Natural killer cell treated with Interleukin-12 subunit alpha and Interleukin-12 subunit beta and Interleukin-15 and Interleukin-18, amount 100 ng/mL, for 72 hours (primary cell): ENCODE measurements around the gene RPTOR. TPM values are rescaled to one million over a fixed set of nuclear protein-coding genes. Genes with fewer than 3 reads are reported as not detected.

Experiments used
- ATAC-seq, 2 donors: fragments of 150-1000 bp; cut with Tn5 transposase in 1 of 2; sonication (Bioruptor Pico), chemical (Tn5 transposase) in 1 of 2; 2 replicates each; pipeline ENCODE4 v1.10.0; 2021
- DNase-seq: peaks from one replicate; pipeline ENCODE4 v3.0.0; 2022; ENCODE audit warnings: low spot score
- H3K27ac Mint-ChIP-seq, 2 donors: 1 replicate in 1 of 2; 2 replicates in 1 of 2; pipeline ENCODE4 v1.8.0; 2022; ENCODE audit warnings: mixed read lengths in 2 of 2, mild to moderate bottlenecking in 1 of 2, moderate library complexity in 1 of 2
- H3K27me3 Mint-ChIP-seq, 2 donors: 1 replicate in 1 of 2; 2 replicates in 1 of 2; pipeline ENCODE4 v1.8.0; 2022; ENCODE audit warnings: mixed read lengths in 2 of 2
- H3K36me3 Mint-ChIP-seq: one replicate; pipeline ENCODE4 v1.8.0; 2022; ENCODE audit warnings: mixed read lengths
- H3K4me1 Mint-ChIP-seq, 2 donors: 1 replicate in 1 of 2; 2 replicates in 1 of 2; pipeline ENCODE4 v1.8.0; 2022; ENCODE audit warnings: low read depth in 2 of 2, mixed read lengths in 2 of 2, mild to moderate bottlenecking in 1 of 2
- H3K4me3 Mint-ChIP-seq: one replicate; pipeline ENCODE4 v1.8.0; 2022; ENCODE audit warnings: mixed read lengths
- H3K9me3 Mint-ChIP-seq: 2 replicates; pipeline ENCODE4 v1.8.0; 2022; ENCODE audit warnings: mixed read lengths
- total RNA-seq, 2 donors: library from RNA; stranded (reverse); gene quantifications; one replicate each; pipeline ENCODE4 v1.2.3, GENCODE V29; 2022

The RPTOR gene
- total RNA-seq, 2 donors from 2014 or later, result 44.1 to 92.4 TPM

DNA sequence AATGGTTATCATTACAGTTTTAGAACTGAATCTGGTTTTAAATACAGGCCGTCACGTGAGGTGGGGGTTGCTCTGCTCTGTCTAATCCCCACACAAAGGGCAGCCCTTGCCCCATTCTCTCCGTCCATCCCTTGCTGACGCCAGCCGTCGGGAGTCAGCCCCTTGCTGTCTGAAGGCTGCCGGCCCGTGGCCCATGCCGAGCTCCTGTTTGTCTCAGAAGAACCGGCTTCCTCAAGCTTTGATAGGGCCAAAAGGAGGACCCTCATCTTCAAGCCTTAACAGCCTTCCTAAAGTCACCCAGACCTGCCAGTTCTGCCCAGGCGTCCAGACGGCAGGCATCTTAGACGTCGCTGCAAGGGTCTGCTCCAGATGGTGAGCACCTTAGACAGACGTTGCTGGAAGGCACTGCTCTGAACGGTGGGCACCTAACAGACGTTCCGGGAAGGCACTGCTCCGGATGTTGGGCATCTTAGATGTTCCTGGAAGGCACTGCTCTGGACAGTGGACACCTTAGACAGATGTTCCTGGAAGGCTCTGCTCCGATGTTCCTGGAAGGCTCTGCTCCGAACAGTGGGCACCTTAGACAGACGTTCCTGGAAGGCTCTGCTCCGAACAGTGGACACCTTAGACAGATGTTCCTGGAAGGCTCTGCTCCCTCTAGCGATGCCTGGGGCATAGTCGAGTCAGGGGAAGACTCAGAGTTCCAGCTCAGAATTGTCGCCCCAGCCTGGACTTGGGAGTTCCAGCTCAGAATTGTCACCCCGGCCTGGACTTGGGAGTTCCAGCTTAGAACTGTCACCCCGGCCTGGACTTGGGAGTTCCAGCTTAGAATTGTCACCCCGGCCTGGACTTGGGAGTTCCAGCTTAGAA lies 411.9 kb downstream of the RPTOR start:
- H3K27ac Mint-ChIP-seq, result no peak overlapping the region
- H3K27me3 Mint-ChIP-seq, result no peaks in the 10 kb centered on the region
- no peaks in the 10 kb centered on the region for H3K36me3 Mint-ChIP-seq
- DNase-seq (peak; percentile 34), ATAC-seq (no peak)
- no peaks in the 10 kb centered on the region for H3K9me3 Mint-ChIP-seq
- no peaks in the 10 kb centered on the region for H3K4me1 Mint-ChIP-seq
- no peak overlapping the region for H3K4me3 Mint-ChIP-seq

- DNase-seq (no peak), ATAC-seq (no peak)
- Mint-ChIP-seq H3K4me3 (no peak overlapping the region), H3K27me3 (no peaks in the 10 kb centered on the region), H3K4me1 (no peaks in the 10 kb centered on the region), H3K27ac (no peak overlapping the region), H3K36me3 (no peaks in the 10 kb centered on the region), H3K9me3 (no peaks in the 10 kb centered on the region)
Observed at GRCh38 chr17:80957461-80957941, 412.9 kb downstream of the RPTOR start.

- Mint-ChIP-seq H3K27me3 (no peaks in the 10 kb centered on the region), H3K4me1 (no peaks in the 10 kb centered on the region), H3K4me3 (no peak overlapping the region), H3K27ac (no peak overlapping the region), H3K9me3 (no peaks in the 10 kb centered on the region), H3K36me3 (no peaks in the 10 kb centered on the region)
- ATAC-seq (no peak), DNase-seq (no peak)
Observed at GRCh38 chr17:80959330-80960036, 414.8 kb downstream of the RPTOR start.

DNA sequence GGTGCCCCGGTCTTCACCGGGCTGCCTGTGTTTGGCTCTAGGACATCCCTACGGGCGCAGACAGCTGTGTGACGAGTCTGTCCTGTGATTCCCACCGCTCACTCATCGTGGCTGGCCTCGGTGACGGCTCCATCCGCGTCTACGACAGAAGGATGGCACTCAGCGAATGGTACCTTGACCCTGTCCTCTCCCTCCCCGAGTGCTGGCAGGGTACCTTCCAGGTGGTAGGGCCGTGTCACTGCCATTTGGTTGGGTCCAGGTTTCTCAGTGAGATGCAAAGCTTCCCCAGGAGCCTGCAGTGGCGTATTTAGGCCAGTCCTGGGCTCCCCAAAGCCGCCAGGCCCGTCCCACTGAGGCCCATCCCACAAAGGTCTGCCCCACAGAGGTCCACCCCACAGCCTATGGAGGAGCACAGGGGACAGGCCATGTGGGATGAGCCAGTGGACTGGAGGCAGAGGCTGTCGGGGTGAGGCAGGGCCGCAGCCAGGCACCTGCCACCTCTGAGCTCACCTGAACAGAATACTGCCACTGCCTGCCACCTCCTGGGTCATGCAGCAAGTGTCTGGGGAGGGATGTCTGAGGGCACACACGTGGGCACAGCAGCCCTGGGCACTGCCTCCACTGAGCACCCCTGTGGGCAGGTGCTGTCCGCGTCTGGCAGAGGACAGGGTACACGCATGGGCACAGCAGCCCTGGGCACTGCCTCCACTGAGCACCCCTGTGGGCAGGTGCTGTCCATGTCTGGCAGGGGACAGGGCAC lies 415.6 kb downstream of the RPTOR start:
- no peaks in the 10 kb centered on the region for H3K9me3 Mint-ChIP-seq
- H3K36me3 Mint-ChIP-seq, result no peaks in the 10 kb centered on the region
- H3K27ac Mint-ChIP-seq, result no peak overlapping the region
- ATAC-seq (peak in 1 of 2 donors; percentile 11), DNase-seq (no peak)
- no peak overlapping the region for H3K4me3 Mint-ChIP-seq
- H3K27me3 Mint-ChIP-seq, result no peaks in the 10 kb centered on the region
- H3K4me1 Mint-ChIP-seq, result no peaks in the 10 kb centered on the region

DNA sequence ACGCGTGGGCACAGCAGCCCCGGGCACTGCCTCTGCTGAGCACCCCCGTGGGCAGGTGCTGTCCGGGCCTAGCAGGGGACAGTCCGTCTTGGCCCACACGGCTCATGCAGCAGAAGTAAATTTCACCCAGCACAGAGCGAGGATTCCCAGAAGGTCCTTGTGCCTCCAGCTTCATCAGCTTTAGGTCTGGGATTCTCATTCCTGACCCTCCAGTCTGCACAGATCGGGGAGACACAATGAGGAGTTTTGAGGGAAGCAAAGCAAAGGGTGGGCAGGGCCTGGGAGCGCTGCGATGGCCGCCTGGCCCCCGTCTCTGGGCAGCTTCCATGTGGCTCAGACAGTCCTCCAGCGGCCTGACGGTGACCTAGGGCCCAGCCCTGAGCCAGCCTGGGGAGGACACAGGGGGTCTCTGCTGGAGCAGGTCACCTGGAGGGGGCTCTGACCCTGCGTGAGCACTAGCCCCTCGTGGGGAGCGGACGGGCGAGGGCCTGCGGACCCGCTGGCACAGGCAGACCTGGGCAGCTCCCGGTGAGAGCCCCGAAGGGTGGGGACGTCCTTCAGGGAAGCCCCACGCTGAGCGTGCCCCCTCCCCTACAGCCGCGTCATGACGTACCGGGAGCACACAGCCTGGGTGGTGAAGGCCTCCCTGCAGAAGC lies 416.3 kb downstream of the RPTOR start:
- no peak overlapping the region for H3K4me3 Mint-ChIP-seq
- no peak overlapping the region for H3K27ac Mint-ChIP-seq
- DNase-seq (no peak), ATAC-seq (no peak)
- no peaks in the 10 kb centered on the region for H3K4me1 Mint-ChIP-seq
- H3K27me3 Mint-ChIP-seq, result no peaks in the 10 kb centered on the region
- no peaks in the 10 kb centered on the region for H3K36me3 Mint-ChIP-seq
- no peaks in the 10 kb centered on the region for H3K9me3 Mint-ChIP-seq

DNA sequence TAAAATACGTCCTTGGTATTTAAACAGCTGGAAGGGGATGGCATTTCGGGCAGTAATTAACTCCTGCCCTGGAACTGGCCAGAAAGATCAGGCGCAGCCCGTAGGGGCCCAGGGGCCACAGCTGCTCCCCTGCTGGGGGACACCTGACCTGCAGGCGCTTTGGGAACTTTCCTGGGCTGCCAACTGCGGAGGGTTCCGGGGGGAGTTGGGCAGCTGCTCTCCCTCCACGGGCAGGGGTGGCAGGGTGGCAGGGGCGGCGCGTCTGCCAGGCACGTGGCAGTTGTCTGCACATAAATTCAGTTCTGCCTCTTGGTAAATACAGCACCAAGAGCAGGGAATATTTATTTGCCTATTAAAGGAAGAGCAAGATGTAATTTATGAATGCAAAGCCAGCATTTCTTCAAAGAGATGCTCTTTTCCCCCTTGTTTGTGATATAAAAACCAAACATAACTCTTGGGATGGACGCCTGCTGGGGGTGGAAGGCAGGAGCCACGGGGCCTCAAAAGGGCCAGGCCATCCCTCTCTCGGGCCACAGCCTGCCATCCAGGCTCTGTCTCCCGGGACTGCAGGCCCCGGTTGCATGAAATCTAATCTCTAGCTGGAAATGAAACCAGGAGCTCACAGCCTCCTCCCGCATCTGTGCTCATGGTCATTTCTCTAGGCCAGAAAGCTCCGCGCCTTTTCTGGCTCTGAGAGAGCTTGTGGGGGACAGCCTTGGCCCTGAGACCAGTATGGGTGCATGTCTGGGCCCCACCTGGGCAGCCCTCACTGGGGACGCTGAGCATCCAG lies 417.1 kb downstream of the RPTOR start:
- Mint-ChIP-seq H3K4me1 (no peaks in the 10 kb centered on the region), H3K9me3 (no peaks in the 10 kb centered on the region), H3K27ac (no peak overlapping the region), H3K4me3 (no peak overlapping the region), H3K36me3 (no peaks in the 10 kb centered on the region), H3K27me3 (no peaks in the 10 kb centered on the region)
- DNase-seq (no peak), ATAC-seq (no peak)

- Mint-ChIP-seq H3K4me3 (no peak overlapping the region), H3K27ac (no peak overlapping the region), H3K4me1 (no peaks in the 10 kb centered on the region), H3K36me3 (no peaks in the 10 kb centered on the region), H3K27me3 (no peaks in the 10 kb centered on the region), H3K9me3 (no peaks in the 10 kb centered on the region)
- ATAC-seq, result no peak
- DNase-seq, result no peak
Observed at GRCh38 chr17:80962356-80963329, 418.0 kb downstream of the RPTOR start.

- Mint-ChIP-seq H3K27me3 (no peaks in the 10 kb centered on the region), H3K4me3 (no peak overlapping the region), H3K27ac (no peak overlapping the region), H3K36me3 (no peaks in the 10 kb centered on the region), H3K4me1 (no peaks in the 10 kb centered on the region), H3K9me3 (no peaks in the 10 kb centered on the region)
- ATAC-seq, result no peak
- DNase-seq, result no peak
Observed at GRCh38 chr17:80963812-80964543, 419.3 kb downstream of the RPTOR start.

- ATAC-seq (no peak), DNase-seq (no peak)
- H3K4me3 Mint-ChIP-seq, result no peak overlapping the region
- no peak overlapping the region for H3K27ac Mint-ChIP-seq
- H3K36me3 Mint-ChIP-seq, result no peaks in the 10 kb centered on the region
- no peaks in the 10 kb centered on the region for H3K9me3 Mint-ChIP-seq
- H3K4me1 Mint-ChIP-seq, result no peaks in the 10 kb centered on the region
- no peaks in the 10 kb centered on the region for H3K27me3 Mint-ChIP-seq
Observed at GRCh38 chr17:80964544-80964856, 419.9 kb downstream of the RPTOR start.

DNA sequence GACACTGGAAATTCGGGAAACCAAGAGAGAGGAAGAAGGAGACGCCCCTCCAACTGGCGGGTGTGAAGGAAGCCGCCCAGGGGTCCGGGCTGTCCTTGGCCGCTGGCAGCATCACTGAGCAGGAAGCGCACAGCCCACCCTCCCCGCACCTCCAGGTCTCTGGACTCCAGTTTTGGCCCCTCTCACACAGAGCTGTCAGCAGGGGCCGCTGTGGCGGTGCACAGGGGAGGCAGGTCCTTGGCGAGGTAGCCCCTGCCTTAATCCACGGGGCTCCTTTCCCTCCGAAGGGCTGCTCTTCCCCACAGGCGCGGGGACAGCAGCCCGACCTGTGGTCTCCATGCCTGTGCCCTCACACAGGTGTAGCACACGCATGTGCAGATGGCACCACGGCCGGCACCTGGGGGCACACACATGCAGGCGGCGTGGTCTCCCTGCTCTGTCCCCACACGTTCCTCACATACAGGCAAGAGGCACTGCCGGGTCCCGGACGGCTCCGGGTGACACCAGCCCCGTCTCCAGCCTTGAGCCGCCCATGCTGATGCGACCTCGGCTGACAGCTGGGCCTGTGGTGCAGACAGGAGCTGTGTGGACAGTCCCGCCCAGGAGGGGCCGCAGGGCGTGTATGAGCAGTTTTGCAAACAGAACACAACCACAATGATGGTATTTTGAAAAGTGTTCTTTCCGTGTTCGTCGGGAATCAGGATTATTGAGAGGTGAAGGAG lies 420.4 kb downstream of the RPTOR start:
- no peaks in the 10 kb centered on the region for H3K4me1 Mint-ChIP-seq

GRCh38 chr17:80965606-80966005 lies 421.0 kb downstream of the RPTOR start:
- DNase-seq (no peak), ATAC-seq (no peak)
- H3K4me1 Mint-ChIP-seq, result peaks cover 0 to 4% of the 10 kb centered on the region in 2 donors
- no peaks in the 10 kb centered on the region for H3K27me3 Mint-ChIP-seq
- no peak overlapping the region for H3K27ac Mint-ChIP-seq
- H3K4me3 Mint-ChIP-seq, result no peak overlapping the region
- no peaks in the 10 kb centered on the region for H3K9me3 Mint-ChIP-seq
- H3K36me3 Mint-ChIP-seq, result no peaks in the 10 kb centered on the region

More for the DNA sequence above, 420.4 kb downstream of the RPTOR start:
- DNase-seq, result no peak
- H3K27me3 Mint-ChIP-seq, result no peaks in the 10 kb centered on the region
- no peaks in the 10 kb centered on the region for H3K36me3 Mint-ChIP-seq
- ATAC-seq, result no peak
- no peak overlapping the region for H3K27ac Mint-ChIP-seq
- H3K4me3 Mint-ChIP-seq, result no peak overlapping the region
- H3K9me3 Mint-ChIP-seq, result no peaks in the 10 kb centered on the region
